Thyroid gland (tissue), 4 donors: ENCODE data around the gene AHSG.

Experiments used
- POLR2A ChIP-seq, 2 donors: fragments of 450-650 bp; IDR thresholded peaks; one replicate each; pipeline ENCODE4 v1.6.1; 2017; ENCODE audit warnings: antibody characterized with exemption in 2 of 2, mild to moderate bottlenecking in 2 of 2, moderate library complexity in 1 of 2
- TF ChIP-seq, protein P1 (sequence below), 6 experiments: fragments of 200-600 bp in 3 of 6; fragments of 450-650 bp in 3 of 6; sonication (generic) in 3 of 6; IDR thresholded peaks; one replicate each; pipeline ENCODE4 v1.5.1; 2016 to 2019; ENCODE audit warnings: antibody characterized with exemption in 6 of 6, mild to moderate bottlenecking in 2 of 6, inconsistent platforms in 1 of 6, moderate library complexity in 1 of 6

DNA sequence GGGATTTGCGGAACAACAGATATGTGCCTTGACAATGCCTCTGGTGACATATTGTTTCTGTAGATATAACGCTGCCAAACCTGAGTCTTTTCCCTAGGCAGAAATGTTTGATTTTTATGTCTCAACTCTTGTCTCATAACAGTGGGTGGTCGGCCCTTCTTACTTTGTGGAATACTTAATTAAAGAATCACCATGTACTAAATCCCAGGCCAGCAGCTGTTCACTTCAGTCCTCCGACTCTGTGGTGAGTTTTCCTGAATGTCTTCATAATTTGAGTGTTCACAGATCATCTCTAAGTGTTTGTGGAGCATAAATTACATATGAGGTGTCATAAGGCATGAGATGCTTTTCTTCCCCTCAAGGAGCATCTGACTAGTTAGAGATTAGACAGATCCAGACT is 33.2 kb downstream of the AHSG start:
- TF ChIP-seq, protein P1, sequence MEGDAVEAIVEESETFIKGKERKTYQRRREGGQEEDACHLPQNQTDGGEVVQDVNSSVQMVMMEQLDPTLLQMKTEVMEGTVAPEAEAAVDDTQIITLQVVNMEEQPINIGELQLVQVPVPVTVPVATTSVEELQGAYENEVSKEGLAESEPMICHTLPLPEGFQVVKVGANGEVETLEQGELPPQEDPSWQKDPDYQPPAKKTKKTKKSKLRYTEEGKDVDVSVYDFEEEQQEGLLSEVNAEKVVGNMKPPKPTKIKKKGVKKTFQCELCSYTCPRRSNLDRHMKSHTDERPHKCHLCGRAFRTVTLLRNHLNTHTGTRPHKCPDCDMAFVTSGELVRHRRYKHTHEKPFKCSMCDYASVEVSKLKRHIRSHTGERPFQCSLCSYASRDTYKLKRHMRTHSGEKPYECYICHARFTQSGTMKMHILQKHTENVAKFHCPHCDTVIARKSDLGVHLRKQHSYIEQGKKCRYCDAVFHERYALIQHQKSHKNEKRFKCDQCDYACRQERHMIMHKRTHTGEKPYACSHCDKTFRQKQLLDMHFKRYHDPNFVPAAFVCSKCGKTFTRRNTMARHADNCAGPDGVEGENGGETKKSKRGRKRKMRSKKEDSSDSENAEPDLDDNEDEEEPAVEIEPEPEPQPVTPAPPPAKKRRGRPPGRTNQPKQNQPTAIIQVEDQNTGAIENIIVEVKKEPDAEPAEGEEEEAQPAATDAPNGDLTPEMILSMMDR (IDR thresholded peaks at IDR 0.05), result no peak
- TF ChIP-seq POLR2A (IDR thresholded peaks at IDR 0.05), result no peak
